IMR-90 (cell line): Measurements from ENCODE around the gene CCNK. TPM values are rescaled to one million over a fixed set of nuclear protein-coding genes. Genes with fewer than 3 reads are reported as not detected.

Source experiments
- ATAC-seq: fragments of 200-7000 bp; cut with Tn5 transposase; 2 replicates; pipeline ENCODE4 v1.9.1; 2020; ENCODE audit warnings: low read depth, mild to moderate bottlenecking, moderate library complexity
- BruUV-seq: library from RNA; stranded (reverse); fragments of 400-500 nt; replicated peaks from 2 replicates; lab custom pipeline; 2021; lab: Mats Ljungman, UMichigan
- CTCF ChIA-PET: fragments of 300-600 bp; formaldehyde crosslinking; extraction: SDS; loops from one replicate; lab custom pipeline; 2021; ENCODE audit warnings: antibody characterized with exemption; lab: Yijun Ruan, JAX
- POLR2A ChIA-PET: fragments of 300-600 bp; sonication (Branson Sonifier 250); formaldehyde crosslinking; loops from one replicate; lab custom pipeline; 2022; ENCODE audit warnings: antibody characterized with exemption; ENCODE audit not compliant: unreplicated experiment; lab: Charles Lee
- DNase-seq: peaks from one replicate; pipeline ENCODE4 v3.0.0; 2013
- H2AFZ ChIP-seq: replicated peaks from 2 replicates; pipeline ENCODE3; 2013; ENCODE audit warnings: low read length, mild to moderate bottlenecking; ENCODE audit not compliant: poor library complexity
- H2AK5ac ChIP-seq: 2 replicates; pipeline ENCODE4 v1.6.1; 2013; ENCODE audit warnings: low read depth, low read length, inconsistent platforms
- H2AK9ac ChIP-seq: replicated peaks from 2 replicates; pipeline ENCODE3; 2013; ENCODE audit warnings: mild to moderate bottlenecking, low read depth, low read length, moderate library complexity; ENCODE audit not compliant: poor library complexity
- H2BK120ac ChIP-seq: 2 replicates; pipeline ENCODE4 v1.6.1; 2013; ENCODE audit warnings: low read depth, low read length, inconsistent platforms
- H2BK15ac ChIP-seq: 3 replicates; pipeline ENCODE4 v1.6.1; 2013; ENCODE audit warnings: low read depth, low read length, inconsistent platforms
- H2BK20ac ChIP-seq: 2 replicates; pipeline ENCODE4 v1.6.1; 2013; ENCODE audit warnings: low read depth, mild to moderate bottlenecking, inconsistent platforms, low read length, moderate library complexity
- H2BK5ac ChIP-seq: 2 replicates; pipeline ENCODE4 v1.6.1; 2013; ENCODE audit warnings: mild to moderate bottlenecking, low read depth, low read length, inconsistent platforms; ENCODE audit not compliant: poor library complexity, severe bottlenecking
- H3K14ac ChIP-seq: replicated peaks from 2 replicates; pipeline ENCODE4 v1.6.1; 2013; ENCODE audit warnings: low read depth, low read length, inconsistent platforms
- H3K18ac ChIP-seq: 2 replicates; pipeline ENCODE4 v1.6.1; 2013; ENCODE audit warnings: low read depth, low read length, control low read depth
- H3K23ac ChIP-seq: 2 replicates; pipeline ENCODE4 v1.6.1; 2013; ENCODE audit warnings: low read depth, low read length, inconsistent platforms
- H3K27ac ChIP-seq: 2 replicates; pipeline ENCODE4 v1.5.1; 2013; ENCODE audit warnings: mild to moderate bottlenecking, control low read depth, low read length; ENCODE audit not compliant: insufficient read depth
- H3K27me3 ChIP-seq: 2 replicates; pipeline ENCODE4 v1.6.1; 2013; ENCODE audit warnings: low read length; ENCODE audit not compliant: control insufficient read depth, insufficient read depth
- H3K36me3 ChIP-seq: 2 replicates; pipeline ENCODE4 v1.6.1; 2013; ENCODE audit warnings: low read length, mixed read lengths; ENCODE audit not compliant: control insufficient read depth, insufficient read depth
- H3K4ac ChIP-seq: 2 replicates; pipeline ENCODE4 v1.6.1; 2013; ENCODE audit warnings: low read depth, low read length, inconsistent platforms
- H3K4me1 ChIP-seq: 2 replicates; pipeline ENCODE4 v1.6.1; 2013; ENCODE audit warnings: low read length, mixed read lengths; ENCODE audit not compliant: control insufficient read depth, insufficient read depth
- H3K4me2 ChIP-seq: 2 replicates; pipeline ENCODE4 v1.6.1; 2013; ENCODE audit warnings: low read depth, mild to moderate bottlenecking, control low read depth, low read length, moderate library complexity
- H3K4me3 ChIP-seq: 2 replicates; pipeline ENCODE4 v1.5.1; 2013; ENCODE audit warnings: low read depth, mild to moderate bottlenecking, control low read depth, low read length, moderate library complexity; ENCODE audit not compliant: insufficient read depth
- H3K56ac ChIP-seq: 2 replicates; pipeline ENCODE4 v1.6.1; 2013; ENCODE audit warnings: low read length, inconsistent platforms; ENCODE audit not compliant: insufficient read depth; ENCODE audit errors: extremely low read depth
- H3K79me1 ChIP-seq, 2 experiments: 2 replicates each; pipeline ENCODE4 v1.6.1; 2013; ENCODE audit warnings: low read length in 2 of 2, inconsistent platforms in 1 of 2, low read depth in 1 of 2
- H3K9ac ChIP-seq: 2 replicates; pipeline ENCODE4 v1.6.1; 2013; ENCODE audit warnings: low read depth, low read length, control low read depth
- H3K9me1 ChIP-seq: 2 replicates; pipeline ENCODE4 v1.6.1; 2013; ENCODE audit warnings: low read length, inconsistent platforms; ENCODE audit not compliant: insufficient read depth
- H3K9me3 ChIP-seq: 2 replicates; pipeline ENCODE4 v1.6.1; 2013; ENCODE audit warnings: low read length; ENCODE audit not compliant: control insufficient read depth, insufficient read depth
- H4K20me1 ChIP-seq: 2 replicates; pipeline ENCODE4 v1.6.1; 2013; ENCODE audit warnings: low read length, inconsistent platforms; ENCODE audit not compliant: insufficient read depth
- H4K5ac ChIP-seq: 2 replicates; pipeline ENCODE4 v1.6.1; 2013; ENCODE audit warnings: mild to moderate bottlenecking, low read depth, low read length, control low read depth
- H4K8ac ChIP-seq, 2 experiments: 2 replicates each; pipeline ENCODE4 v1.6.1; 2013; ENCODE audit warnings: low read depth in 2 of 2, low read length in 2 of 2, control low read depth in 1 of 2, inconsistent platforms in 1 of 2
- H4K91ac ChIP-seq: 2 replicates; pipeline ENCODE4 v1.6.1; 2013; ENCODE audit warnings: low read depth, low read length, inconsistent platforms; ENCODE audit not compliant: insufficient read depth
- BHLHE40 ChIP-seq: fragments of 150-350 bp; IDR thresholded peaks from 2 replicates; pipeline ENCODE4 v1.6.1; 2016; ENCODE audit warnings: mild to moderate bottlenecking, low read depth, low read length
- CEBPB ChIP-seq: IDR thresholded peaks from 2 replicates; pipeline ENCODE4 v1.6.1; 2012; ENCODE audit warnings: low read depth, low read length, improper control_type of control experiment
- CHD1 ChIP-seq: IDR thresholded peaks from 2 replicates; pipeline ENCODE4 v1.6.1; 2012; ENCODE audit warnings: low read depth, low read length, improper control_type of control experiment
- FOS ChIP-seq: fragments of 150-350 bp; IDR thresholded peaks from 2 replicates; pipeline ENCODE4 v1.6.1; 2016; ENCODE audit warnings: low read depth, low read length
- MAFK ChIP-seq: IDR thresholded peaks from 2 replicates; pipeline ENCODE4 v1.6.1; 2012; ENCODE audit warnings: low read depth, low read length, improper control_type of control experiment
- MAZ ChIP-seq: IDR thresholded peaks from 2 replicates; pipeline ENCODE4 v1.6.1; 2012; ENCODE audit warnings: low read depth, mild to moderate bottlenecking, low read length, improper control_type of control experiment, moderate library complexity, borderline replicate concordance
- MXI1 ChIP-seq: IDR thresholded peaks from 2 replicates; pipeline ENCODE4 v1.6.1; 2012; ENCODE audit warnings: low read depth, mild to moderate bottlenecking, low read length, moderate library complexity, borderline replicate concordance
- NFE2L2 ChIP-seq: fragments of 150-350 bp; IDR thresholded peaks from 2 replicates; pipeline ENCODE4 v1.6.1; 2016; ENCODE audit warnings: low read depth, mild to moderate bottlenecking, low read length
- POLR2A ChIP-seq: IDR thresholded peaks from 2 replicates; pipeline ENCODE4 v1.6.1; 2012; ENCODE audit warnings: mild to moderate bottlenecking, low read depth, low read length
- RAD21 ChIP-seq: IDR thresholded peaks from 2 replicates; pipeline ENCODE4 v1.6.1; 2012; ENCODE audit warnings: low read length, improper control_type of control experiment
- RCOR1 ChIP-seq: IDR thresholded peaks from 2 replicates; pipeline ENCODE4 v1.6.1; 2012; ENCODE audit warnings: mild to moderate bottlenecking, low read length, improper control_type of control experiment; ENCODE audit not compliant: insufficient replicate concordance
- RFX5 ChIP-seq: IDR thresholded peaks from 2 replicates; pipeline ENCODE4 v1.8.0; 2012; ENCODE audit warnings: low read depth, mild to moderate bottlenecking, low read length, moderate library complexity
- SMC3 ChIP-seq: fragments of 150-350 bp; IDR thresholded peaks from 2 replicates; pipeline ENCODE4 v1.6.1; 2016; ENCODE audit warnings: low read depth, mild to moderate bottlenecking, antibody characterized with exemption, low read length, moderate library complexity
- WGBS, 2 experiments: methylation state at CpG; one replicate each; pipeline versions ENCODE4 v1.1.5 to v1.1.7; 2013; ENCODE audit warnings: missing lambda C conversion rate in 2 of 2; ENCODE audit not compliant: insufficient read length in 1 of 2; ENCODE audit errors: extremely low coverage in 2 of 2; 5-methylcytosine and 5-hydroxymethylcytosine counted together
- dilution Hi-C: fragments of 300-500 bp; cut with HindIII; formaldehyde crosslinking; loops from one replicate; pipeline ENCODE4 v1.14.3; 2018; ENCODE audit warnings: low sequenced_read_pairs; ENCODE audit not compliant: unreplicated experiment
- in situ Hi-C: fragments of 300-500 bp; cut with MboI; formaldehyde crosslinking; loops from 3 replicates; pipeline ENCODE4 v1.14.3; 2019; ENCODE audit warnings: low sequenced_read_pairs, inconsistent platforms, mixed read lengths
- intact Hi-C: fragments of 100-400 bp; cut with micrococcal nuclease; formaldehyde crosslinking; loops from 2 replicates; pipeline ENCODE4 v1.10.0; 2022
- polyA plus RNA-seq, 3 experiments: library from polyadenylated mRNA; depleted of rRNA; stranded (reverse); fragments of >200 nt; gene quantifications; 2 replicates each; pipeline ENCODE4 v1.2.3, GENCODE V29; 2012; ENCODE audit warnings: low replicate concordance in 1 of 3
- total RNA-seq: library from RNA; depleted of rRNA; stranded (reverse); fragments of >200 nt; gene quantifications from 2 replicates; pipeline ENCODE4 v1.2.3, GENCODE V29; 2012
- TF ChIP-seq, protein P1 (sequence below): conservative IDR thresholded peaks from 2 replicates; pipeline ENCODE4 v1.5.1; 2012; ENCODE audit warnings: mild to moderate bottlenecking, low read depth, low read length, improper control_type of control experiment
- TF ChIP-seq, protein P2 (sequence below): fragments of 150-350 bp; IDR thresholded peaks from 2 replicates; pipeline ENCODE4 v1.6.1; 2017; ENCODE audit warnings: mild to moderate bottlenecking, antibody characterized with exemption, low read length, low read depth
- TF ChIP-seq, protein P3 (sequence below): fragments of 150-350 bp; IDR thresholded peaks from 2 replicates; pipeline ENCODE4 v1.6.1; 2016; ENCODE audit warnings: low read depth, mild to moderate bottlenecking, low read length, moderate library complexity, borderline replicate concordance

The CCNK gene
- total and polyA plus RNA-seq, 2 of the 4 experiments (the other 2 are of a cell fraction), result 18.8 to 38.3 TPM

DNA sequence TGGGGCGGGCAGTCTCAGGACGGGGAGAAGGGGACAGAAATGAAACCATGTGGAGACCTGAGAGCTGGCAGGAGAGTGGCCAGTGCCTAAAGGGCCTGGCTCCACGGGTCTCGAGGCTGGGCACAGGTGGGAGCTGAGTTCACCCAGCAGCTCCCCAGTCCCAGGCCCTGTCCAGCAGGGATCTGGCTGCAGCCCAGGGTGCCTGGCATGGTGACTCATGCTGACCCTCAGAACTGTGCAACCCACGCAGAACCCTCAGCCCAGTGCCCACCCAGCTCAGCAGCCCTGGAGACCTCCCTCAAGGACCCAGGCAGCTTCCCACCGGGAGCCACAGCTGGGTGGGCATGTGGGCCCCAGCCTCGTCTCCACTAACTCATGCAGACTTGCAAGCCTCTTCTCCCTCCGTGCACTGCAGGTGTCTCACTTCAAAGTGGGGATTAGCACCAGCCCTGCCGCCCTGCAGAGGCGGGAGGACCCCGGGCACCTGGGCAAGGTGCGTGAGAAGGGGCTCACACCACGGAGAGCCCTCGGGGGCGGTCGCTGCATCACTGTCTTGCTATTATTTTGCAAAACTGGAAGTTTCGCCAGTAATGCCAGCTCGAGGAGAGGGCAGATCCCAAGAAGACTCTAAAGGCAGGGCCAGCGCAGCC lies 46.3 kb downstream of the CCNK start:
- no peak for DNase-seq
- Histone ChIP-seq H3K23ac (no peak overlapping the region), H3K56ac (no peak overlapping the region), H2AK5ac (no peak overlapping the region), H4K91ac (no peak overlapping the region), H2AK9ac (no peak overlapping the region), H2BK5ac (no peak overlapping the region), H3K36me3 (no peaks in the 10 kb centered on the region), H2BK15ac (no peak overlapping the region), H3K4me3 (no peak overlapping the region), H3K18ac (no peak overlapping the region), H2AFZ (no peak overlapping the region), H3K9me3 (no peaks in the 10 kb centered on the region), H2BK20ac (no peak overlapping the region), H3K9ac (no peak overlapping the region), H3K4me2 (no peak overlapping the region), H3K27ac (no peak overlapping the region), H3K9me1 (peaks cover 33% of the 10 kb centered on the region), H3K4ac (no peak overlapping the region), H2BK120ac (no peak overlapping the region), H4K5ac (no peak overlapping the region), H4K8ac (no peak overlapping the region), H3K4me1 (peaks cover 47% of the 10 kb centered on the region), H3K79me1 (peaks cover 36 to 80% of the 10 kb centered on the region in 2 experiments), H3K27me3 (no peaks in the 10 kb centered on the region), H3K14ac (no peak overlapping the region), H4K20me1 (no peaks in the 10 kb centered on the region; the same call in 1 of the 2 replicates)
- WGBS, 2 experiments, result 83% methylated on average over 6 of the region's 19 CpGs; no CpG with 5 or more reads in 1 of the 2 experiments
- intact Hi-C loops (no loop called here), dilution Hi-C loops (no loop called here), in situ Hi-C loops (loop anchor here (10.0 kb wide), 1 partner anchor 377 kb away; no protein-coding TSS in a partner anchor)
- no peak for TF ChIP-seq SMC3
- no peak for TF ChIP-seq RAD21
- TF ChIP-seq, protein P1, sequence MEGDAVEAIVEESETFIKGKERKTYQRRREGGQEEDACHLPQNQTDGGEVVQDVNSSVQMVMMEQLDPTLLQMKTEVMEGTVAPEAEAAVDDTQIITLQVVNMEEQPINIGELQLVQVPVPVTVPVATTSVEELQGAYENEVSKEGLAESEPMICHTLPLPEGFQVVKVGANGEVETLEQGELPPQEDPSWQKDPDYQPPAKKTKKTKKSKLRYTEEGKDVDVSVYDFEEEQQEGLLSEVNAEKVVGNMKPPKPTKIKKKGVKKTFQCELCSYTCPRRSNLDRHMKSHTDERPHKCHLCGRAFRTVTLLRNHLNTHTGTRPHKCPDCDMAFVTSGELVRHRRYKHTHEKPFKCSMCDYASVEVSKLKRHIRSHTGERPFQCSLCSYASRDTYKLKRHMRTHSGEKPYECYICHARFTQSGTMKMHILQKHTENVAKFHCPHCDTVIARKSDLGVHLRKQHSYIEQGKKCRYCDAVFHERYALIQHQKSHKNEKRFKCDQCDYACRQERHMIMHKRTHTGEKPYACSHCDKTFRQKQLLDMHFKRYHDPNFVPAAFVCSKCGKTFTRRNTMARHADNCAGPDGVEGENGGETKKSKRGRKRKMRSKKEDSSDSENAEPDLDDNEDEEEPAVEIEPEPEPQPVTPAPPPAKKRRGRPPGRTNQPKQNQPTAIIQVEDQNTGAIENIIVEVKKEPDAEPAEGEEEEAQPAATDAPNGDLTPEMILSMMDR, result no peak
- no peak for TF ChIP-seq RCOR1
- no peak for TF ChIP-seq BHLHE40
- no peak for TF ChIP-seq FOS
- TF ChIP-seq CHD1, result no peak
- TF ChIP-seq, protein P2, sequence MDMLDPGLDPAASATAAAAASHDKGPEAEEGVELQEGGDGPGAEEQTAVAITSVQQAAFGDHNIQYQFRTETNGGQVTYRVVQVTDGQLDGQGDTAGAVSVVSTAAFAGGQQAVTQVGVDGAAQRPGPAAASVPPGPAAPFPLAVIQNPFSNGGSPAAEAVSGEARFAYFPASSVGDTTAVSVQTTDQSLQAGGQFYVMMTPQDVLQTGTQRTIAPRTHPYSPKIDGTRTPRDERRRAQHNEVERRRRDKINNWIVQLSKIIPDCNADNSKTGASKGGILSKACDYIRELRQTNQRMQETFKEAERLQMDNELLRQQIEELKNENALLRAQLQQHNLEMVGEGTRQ, result no peak
- no peak for TF ChIP-seq NFE2L2
- TF ChIP-seq MXI1, result no peak
- no peak for TF ChIP-seq RFX5
- no peak for TF ChIP-seq CEBPB
- TF ChIP-seq POLR2A, result no peak
- TF ChIP-seq, protein P3, sequence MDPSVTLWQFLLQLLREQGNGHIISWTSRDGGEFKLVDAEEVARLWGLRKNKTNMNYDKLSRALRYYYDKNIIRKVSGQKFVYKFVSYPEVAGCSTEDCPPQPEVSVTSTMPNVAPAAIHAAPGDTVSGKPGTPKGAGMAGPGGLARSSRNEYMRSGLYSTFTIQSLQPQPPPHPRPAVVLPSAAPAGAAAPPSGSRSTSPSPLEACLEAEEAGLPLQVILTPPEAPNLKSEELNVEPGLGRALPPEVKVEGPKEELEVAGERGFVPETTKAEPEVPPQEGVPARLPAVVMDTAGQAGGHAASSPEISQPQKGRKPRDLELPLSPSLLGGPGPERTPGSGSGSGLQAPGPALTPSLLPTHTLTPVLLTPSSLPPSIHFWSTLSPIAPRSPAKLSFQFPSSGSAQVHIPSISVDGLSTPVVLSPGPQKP, result no peak
- no peak for TF ChIP-seq MAZ
- no peak for TF ChIP-seq MAFK
- ChIA-PET CTCF (no interaction called here), POLR2A (no interaction called here)
- ATAC-seq, result no peak
- no TSS peak for BruUV-seq
